Psoas muscle (tissue), 8 donors: ENCODE measurements around the gene MTHFD2L. TPM values are rescaled to one million over a fixed set of nuclear protein-coding genes. Genes with fewer than 3 reads are reported as not detected.

Source experiments
- ATAC-seq, 4 donors: fragments of 200-7000 bp; cut with Tn5 transposase; one replicate each; pipeline ENCODE4 v1.9.1; 2020; ENCODE audit warnings: moderate library complexity in 3 of 4, mild to moderate bottlenecking in 2 of 4
- DNase-seq, 2 donors: peaks; one replicate each; pipeline ENCODE4 v3.0.0-alpha.2; 2020
- H3K27ac ChIP-seq: fragments of 200-600 bp; one replicate; pipeline ENCODE4 v1.8.0; 2022
- H3K27me3 ChIP-seq, 3 donors: fragments of 200-600 bp in 1 of 3; one replicate each; pipeline versions ENCODE4 v1.6.1 to v1.8.0; 2013 to 2022; ENCODE audit warnings: low read length in 2 of 3, mild to moderate bottlenecking in 2 of 3, moderate library complexity in 1 of 3; ENCODE audit not compliant: insufficient read depth in 3 of 3
- H3K36me3 ChIP-seq, 2 donors: fragments of 200-600 bp in 1 of 2; one replicate each; pipeline versions ENCODE4 v1.6.1 to v1.8.0; 2013 to 2022; ENCODE audit warnings: low read depth in 1 of 2, mild to moderate bottlenecking in 1 of 2, moderate library complexity in 1 of 2; ENCODE audit not compliant: insufficient read depth in 1 of 2
- H3K4me1 ChIP-seq: fragments of 200-600 bp; one replicate; pipeline ENCODE4 v1.8.0; 2022
- H3K4me3 ChIP-seq: fragments of 200-600 bp; one replicate; pipeline ENCODE4 v1.8.0; 2022; ENCODE audit warnings: mild to moderate bottlenecking
- H3K9me3 ChIP-seq: fragments of 200-600 bp; one replicate; pipeline ENCODE4 v1.8.0; 2022
- CTCF ChIP-seq: fragments of 200-600 bp; IDR thresholded peaks from one replicate; pipeline ENCODE4 v1.8.0; 2022; ENCODE audit warnings: antibody characterized with exemption
- WGBS, 3 donors: extraction: QIAGEN DNeasy Blood & Tissue Kit; methylation state at CpG; one replicate each; pipeline versions ENCODE4 v1.1.6 to v1.1.7; 2013; 5-methylcytosine and 5-hydroxymethylcytosine counted together
- intact Hi-C, 2 donors: fragments of 100-400 bp; cut with DNase I; formaldehyde crosslinking; loops; one replicate each; pipeline versions ENCODE4 v1.11.0 to v1.14.2; 2022
- polyA plus RNA-seq, 3 donors: library from polyadenylated mRNA; stranded (reverse); fragments of 200-250 nt; gene quantifications; one replicate each; pipeline ENCODE4 v1.2.3, GENCODE V29; 2013
- total RNA-seq, 4 donors: library from RNA; stranded (reverse); fragmentation: NEBNext Ultra II Directional in 2 of 4; extraction: Animal tissue kit (Norgen Biotek cat#: 25700) in 2 of 4; gene quantifications; one replicate each; pipeline versions ENCODE4 v1.2.1 to v1.2.4, GENCODE V29; 2021 to 2023
- donor health status: healthy with polysubstance abuse.
- donor health status: DM: no; HTN: no; CAD: no; lungs with moderate emphysema.
- donor health status: Bipolar disorder and iron deficiency.
- donor health status: healthy.
- donor health status: DM: yes; HTN: yes; CAD: no.
- donor health status: DM: no; HTN: no; CAD: no.
- donor health status: DM: no; HTN: no; CAD: no.
- donor health status: DM: yes; HTN: yes; CAD: no.

The MTHFD2L gene
- total and polyA plus RNA-seq, 7 donors = 4.3 to 11.6 (median 9.0) TPM

GRCh38 chr4:74174421-74174820, 16.5 kb downstream of the MTHFD2L start:
- WGBS, 3 donors = 95 to 97% (median 97%) methylated on average over 2 of the region's 2 CpGs
- Histone ChIP-seq H3K36me3 (peaks cover 0 to 4% of the 10 kb centered on the region in 2 donors), H3K27me3 (peaks cover 0 to 2% (median 0%) of the 10 kb centered on the region in 3 donors), H3K4me3 (no peak overlapping the region), H3K4me1 (no peaks in the 10 kb centered on the region), H3K9me3 (no peaks in the 10 kb centered on the region), H3K27ac (no peak overlapping the region)
- DNase-seq (no peak), ATAC-seq (no peak)
- TF ChIP-seq CTCF = no peak
- intact Hi-C loops = no loop called here

GRCh38 chr4:74174941-74175340, 17.0 kb downstream of the MTHFD2L start:
- no peaks in the 10 kb centered on the region for H3K4me1 ChIP-seq
- H3K4me3 ChIP-seq = no peak overlapping the region
- H3K36me3 ChIP-seq = peaks cover 0 to 4% of the 10 kb centered on the region in 2 donors
- intact Hi-C loops = no loop called here
- no peak overlapping the region for H3K27ac ChIP-seq
- peaks cover 0 to 2% (median 0%) of the 10 kb centered on the region in 3 donors for H3K27me3 ChIP-seq
- no peaks in the 10 kb centered on the region for H3K9me3 ChIP-seq
- no peak for TF ChIP-seq CTCF
- ATAC-seq = no peak
- DNase-seq = no peak
- WGBS, 3 donors = 87 to 91% (median 88%) methylated on average over 2 of the region's 2 CpGs

- peaks cover 0 to 4% of the 10 kb centered on the region in 2 donors for H3K36me3 ChIP-seq
- DNase-seq = no peak
- 84 to 93% (median 92%) methylated on average over 1 of the region's 1 CpG for WGBS, 3 donors
- peaks cover 0 to 2% (median 0%) of the 10 kb centered on the region in 3 donors for H3K27me3 ChIP-seq
- H3K4me1 ChIP-seq = no peaks in the 10 kb centered on the region
- no peak for TF ChIP-seq CTCF
- H3K27ac ChIP-seq = no peak overlapping the region
- no peaks in the 10 kb centered on the region for H3K9me3 ChIP-seq
- no peak overlapping the region for H3K4me3 ChIP-seq
- no peak for ATAC-seq
- intact Hi-C loops = no loop called here
Observed at GRCh38 chr4:74175379-74175778, 17.5 kb downstream of the MTHFD2L start.

GRCh38 chr4:74178798-74179197, 20.9 kb downstream of the MTHFD2L start:
- WGBS, 3 donors = 41 to 46% (median 45%) methylated on average over 3 of the region's 3 CpGs
- H3K4me3 ChIP-seq = no peak overlapping the region
- no peak for DNase-seq
- no peak for ATAC-seq
- peaks cover 0 to 2% (median 0%) of the 10 kb centered on the region in 3 donors for H3K27me3 ChIP-seq
- H3K36me3 ChIP-seq = peaks cover 0 to 4% of the 10 kb centered on the region in 2 donors
- H3K4me1 ChIP-seq = no peaks in the 10 kb centered on the region
- intact Hi-C loops = no loop called here
- TF ChIP-seq CTCF = no peak
- no peak overlapping the region for H3K27ac ChIP-seq
- no peaks in the 10 kb centered on the region for H3K9me3 ChIP-seq

- ATAC-seq (no peak), DNase-seq (no peak)
- H3K9me3 ChIP-seq = no peaks in the 10 kb centered on the region
- H3K4me1 ChIP-seq = no peaks in the 10 kb centered on the region
- intact Hi-C loops = no loop called here
- peaks cover 0 to 2% (median 0%) of the 10 kb centered on the region in 3 donors for H3K27me3 ChIP-seq
- H3K27ac ChIP-seq = no peak overlapping the region
- 90 to 97% (median 93%) methylated on average over 3 of the region's 3 CpGs for WGBS, 3 donors
- TF ChIP-seq CTCF = no peak
- H3K4me3 ChIP-seq = no peak overlapping the region
- H3K36me3 ChIP-seq = peaks cover 0 to 4% of the 10 kb centered on the region in 2 donors
Observed at GRCh38 chr4:74181219-74181618, 23.3 kb downstream of the MTHFD2L start.
